ENCODE results near the gene MFAP4. TPM values are rescaled to one million over a fixed set of nuclear protein-coding genes. Genes with fewer than 3 reads are reported as not detected.

The MFAP4 gene
- total RNA-seq, 5 donors from 2014 or later (not counting 1 experiment from before 2014, with no cell fraction given), result 0.18 to 0.63 (median 0.46) TPM; not detected in 2

DNA sequence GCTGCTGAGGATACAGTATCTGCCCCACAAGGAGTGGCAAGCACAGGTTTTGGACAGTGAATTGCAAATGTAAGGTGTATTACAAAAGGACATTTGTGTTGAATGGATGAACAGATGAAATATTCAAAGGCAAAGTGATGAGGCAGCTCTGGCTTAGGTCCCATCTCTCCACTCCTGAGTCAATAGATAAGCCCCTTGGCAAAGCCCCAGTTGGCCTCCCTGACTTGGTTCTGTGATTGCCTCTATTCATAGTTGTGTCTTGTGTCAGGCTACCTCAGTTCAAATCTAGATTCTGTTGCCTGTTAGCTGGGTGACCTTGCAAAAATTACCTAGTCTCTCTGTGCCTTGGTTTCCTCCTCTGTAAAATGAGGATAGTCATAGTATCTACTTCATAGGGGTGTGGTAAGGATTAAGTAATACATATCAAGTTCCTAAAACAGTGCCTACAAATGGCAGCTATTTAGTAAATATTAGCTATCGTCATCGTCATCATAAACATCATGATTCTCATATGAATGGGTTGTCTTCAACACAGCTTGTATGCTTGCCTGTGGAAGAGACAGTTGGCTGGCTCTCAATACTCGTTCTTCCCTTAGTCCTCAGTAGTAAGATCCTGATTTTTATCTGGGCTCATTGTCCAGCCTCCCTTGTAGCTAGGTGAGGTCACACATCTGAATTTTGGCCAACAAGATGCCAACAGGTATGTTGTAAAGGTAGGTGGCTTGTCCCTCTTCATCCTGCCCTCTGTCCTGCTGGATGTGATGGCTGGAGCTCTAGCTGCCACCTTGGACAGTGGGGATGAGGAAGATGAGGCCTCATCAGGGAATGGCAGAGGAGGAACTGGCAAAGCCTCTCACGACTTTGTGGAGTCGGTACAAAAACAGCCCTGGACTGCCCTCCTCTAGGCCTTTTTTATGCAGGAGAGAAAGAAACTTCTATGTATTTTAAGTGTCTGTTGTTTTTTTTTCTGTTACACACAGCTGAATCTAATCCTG, 2.1 kb upstream of the MFAP4 start:
- Histone ChIP-seq H3K4me3 (ENCODE audit: control insufficient read depth in 1 of 2, extremely low read depth in 1 of 2, low read length in 1 of 2) (no peak overlapping the region), H3K36me3 (ENCODE audit: control insufficient read depth in 2 of 2, extremely low read depth in 1 of 2, insufficient read depth in 1 of 2, low read length in 1 of 2) (peaks cover 0 to 3% of the 10 kb centered on the region in 2 donors), H3K9me3 (no peaks in the 10 kb centered on the region), H3K4me1 (ENCODE audit: control insufficient read depth in 1 of 2, extremely low read depth in 1 of 2, insufficient read depth in 2 of 2, low read length in 2 of 2) (peaks cover 0 to 2% of the 10 kb centered on the region in 2 experiments), H3K27ac (ENCODE audit: low read length) (no peak overlapping the region), H3K27me3 (replicated peaks in 1 of 2; ENCODE audit: control insufficient read depth in 2 of 2, extremely low read depth in 1 of 2, insufficient read depth in 2 of 2, low read length in 1 of 2) (peaks cover 0 to 13% of the 10 kb centered on the region in 2 experiments)
- peaks cover 6% of the 10 kb centered on the region for H3K36me3 Mint-ChIP-seq
- ChIA-PET POLR2A (no interaction called here), CTCF (no interaction called here)
- H3K4me3 Mint-ChIP-seq, result no peak overlapping the region
- H3K27ac Mint-ChIP-seq, result no peak overlapping the region
- no peak for DNase-seq
- H3K4me1 Mint-ChIP-seq, result peaks cover 2 to 13% (median 7%) of the 10 kb centered on the region in 3 donors
- 75% methylated on average over 2 of the region's 5 CpGs for WGBS (ENCODE audit: insufficient coverage)
- H3K27me3 Mint-ChIP-seq, result peaks cover 0 to 4% of the 10 kb centered on the region in 2 donors
- no peak for ATAC-seq (replicated peaks in 1 of 4)
- H3K9me3 Mint-ChIP-seq, result no peaks in the 10 kb centered on the region

DNA sequence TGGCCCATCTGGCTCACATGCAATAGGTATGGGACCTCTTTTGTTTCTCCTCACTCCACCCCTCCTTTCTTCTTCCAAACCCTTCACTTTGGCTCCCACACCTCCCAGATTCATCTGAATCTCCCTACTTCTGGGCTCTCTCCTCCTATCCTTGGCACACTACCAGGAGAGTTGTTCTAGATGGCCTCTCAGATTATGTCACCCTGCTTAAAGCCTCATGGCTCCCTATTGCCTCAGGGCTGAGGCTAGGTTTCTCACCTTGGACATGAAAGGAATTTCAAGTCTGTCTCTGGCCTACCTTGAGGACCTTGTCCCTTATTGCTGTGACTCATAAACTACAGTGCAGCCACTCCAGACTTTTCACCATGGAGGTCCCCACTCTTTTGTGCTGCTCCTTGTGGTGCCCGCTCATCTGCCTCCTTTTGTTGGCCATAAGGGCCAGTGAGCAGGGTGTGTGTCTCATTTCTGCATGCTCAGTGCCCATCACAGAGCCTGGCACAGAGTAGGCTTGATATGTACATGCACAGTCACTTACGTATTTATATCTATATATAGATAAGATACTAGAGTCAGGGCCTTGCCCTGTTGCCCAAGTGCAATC, 1.0 kb upstream of the MFAP4 start:
- WGBS (ENCODE audit: insufficient coverage), result no CpG with 5 or more reads among the region's 2 CpGs
- H3K27ac Mint-ChIP-seq, result no peak overlapping the region
- DNase-seq, result no peak
- peaks cover 14% of the 10 kb centered on the region for H3K36me3 Mint-ChIP-seq
- H3K4me1 Mint-ChIP-seq, result peaks cover 2 to 14% (median 7%) of the 10 kb centered on the region in 3 donors
- Histone ChIP-seq H3K27ac (ENCODE audit: low read length) (no peak overlapping the region), H3K4me1 (ENCODE audit: control insufficient read depth in 1 of 2, extremely low read depth in 1 of 2, insufficient read depth in 2 of 2, low read length in 2 of 2) (peaks cover 0 to 2% of the 10 kb centered on the region in 2 experiments), H3K36me3 (ENCODE audit: control insufficient read depth in 2 of 2, extremely low read depth in 1 of 2, insufficient read depth in 1 of 2, low read length in 1 of 2) (peaks cover 0 to 13% of the 10 kb centered on the region in 2 donors), H3K9me3 (no peaks in the 10 kb centered on the region), H3K4me3 (ENCODE audit: control insufficient read depth in 1 of 2, extremely low read depth in 1 of 2, low read length in 1 of 2) (no peak overlapping the region), H3K27me3 (replicated peaks in 1 of 2; ENCODE audit: control insufficient read depth in 2 of 2, extremely low read depth in 1 of 2, insufficient read depth in 2 of 2, low read length in 1 of 2) (peaks cover 0 to 13% of the 10 kb centered on the region in 2 experiments)
- POLR2A ChIA-PET, result no interaction called here
- CTCF ChIA-PET, result no interaction called here
- H3K4me3 Mint-ChIP-seq, result no peak overlapping the region
- H3K27me3 Mint-ChIP-seq, result peaks cover 0 to 4% of the 10 kb centered on the region in 2 donors
- H3K9me3 Mint-ChIP-seq, result no peaks in the 10 kb centered on the region
- no peak for ATAC-seq (replicated peaks in 1 of 4)

DNA sequence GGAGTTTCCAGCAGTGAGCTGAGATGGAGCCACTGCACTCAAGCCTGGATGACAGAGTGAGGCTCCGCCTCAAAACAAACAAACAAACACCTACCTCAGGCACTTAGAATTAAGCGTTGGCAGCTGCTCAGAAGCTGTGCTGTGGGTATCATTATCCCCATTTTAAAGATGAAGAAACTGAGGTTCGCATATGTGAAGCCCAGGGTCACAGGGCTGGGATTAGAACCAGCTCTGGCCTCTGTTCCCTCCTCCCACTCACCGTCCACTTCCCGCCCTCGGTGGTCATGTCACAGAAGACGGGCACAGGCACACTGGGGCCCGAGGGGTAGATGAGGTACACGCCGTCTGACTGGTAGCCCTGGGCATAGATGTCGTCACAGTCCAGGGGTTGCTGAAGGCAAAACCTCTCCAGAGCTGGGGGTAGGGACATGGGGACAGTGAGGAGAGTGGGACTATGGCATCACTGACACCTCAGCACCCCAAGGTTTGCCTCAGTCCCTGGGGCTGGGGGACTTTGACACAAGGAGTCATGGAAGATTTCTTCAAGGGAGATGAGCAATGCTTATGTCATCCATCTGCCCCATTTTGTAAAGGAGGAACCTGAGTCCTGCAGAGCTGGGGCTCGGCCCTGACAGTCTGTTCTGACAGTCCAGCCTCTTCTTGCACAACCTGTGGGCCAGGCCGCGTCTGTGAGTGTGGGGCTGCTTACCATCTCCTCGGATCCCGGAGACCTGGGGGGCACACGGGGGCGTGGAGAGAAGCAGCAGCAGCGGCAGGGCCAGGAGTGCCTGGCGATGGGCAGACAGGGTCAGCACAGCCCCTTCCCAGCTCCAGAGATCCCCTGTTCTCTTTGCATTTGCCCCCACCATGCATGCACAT, 700 bp downstream of the MFAP4 start:
- Histone ChIP-seq H3K36me3 (ENCODE audit: control insufficient read depth in 2 of 2, extremely low read depth in 1 of 2, insufficient read depth in 1 of 2, low read length in 1 of 2) (peaks cover 0 to 17% of the 10 kb centered on the region in 2 donors), H3K4me3 (ENCODE audit: control insufficient read depth in 1 of 2, extremely low read depth in 1 of 2, low read length in 1 of 2) (no peak overlapping the region), H3K27ac (ENCODE audit: low read length) (no peak overlapping the region), H3K4me1 (ENCODE audit: control insufficient read depth in 1 of 2, extremely low read depth in 1 of 2, insufficient read depth in 2 of 2, low read length in 2 of 2) (peaks cover 0 to 2% of the 10 kb centered on the region in 2 experiments), H3K9me3 (no peaks in the 10 kb centered on the region), H3K27me3 (replicated peaks in 1 of 2; ENCODE audit: control insufficient read depth in 2 of 2, extremely low read depth in 1 of 2, insufficient read depth in 2 of 2, low read length in 1 of 2) (peaks cover 0 to 13% of the 10 kb centered on the region in 2 experiments)
- 67% methylated on average over 18 of the region's 20 CpGs for WGBS (ENCODE audit: insufficient coverage)
- H3K4me3 Mint-ChIP-seq, result no peak overlapping the region
- ChIA-PET CTCF (interaction anchor here in 1 of 2 donors (0.6 kb wide), 1 partner anchor 46 kb away, joined by 3 read pairs; no protein-coding TSS in a partner anchor), POLR2A (interaction anchor here in 1 of 2 donors (0.5 kb wide), 1 partner anchor 224 kb away, joined by 3 read pairs; no protein-coding TSS in a partner anchor)
- DNase-seq (peak in 1 of 35 experiments; percentile 38), ATAC-seq (replicated peaks in 1 of 4) (no peak)
- H3K9me3 Mint-ChIP-seq, result no peaks in the 10 kb centered on the region
- H3K27ac Mint-ChIP-seq, result no peak overlapping the region
- peaks cover 2 to 14% (median 7%) of the 10 kb centered on the region in 3 donors for H3K4me1 Mint-ChIP-seq
- H3K36me3 Mint-ChIP-seq, result peaks cover 20% of the 10 kb centered on the region
- H3K27me3 Mint-ChIP-seq, result peaks cover 0 to 4% of the 10 kb centered on the region in 2 donors

GRCh38 chr17:19385521-19385983, 1.4 kb downstream of the MFAP4 start:
- H3K4me3 Mint-ChIP-seq, result no peak overlapping the region
- Histone ChIP-seq H3K27me3 (replicated peaks in 1 of 2; ENCODE audit: control insufficient read depth in 2 of 2, extremely low read depth in 1 of 2, insufficient read depth in 2 of 2, low read length in 1 of 2) (peaks cover 0 to 8% of the 10 kb centered on the region in 2 experiments), H3K9me3 (no peaks in the 10 kb centered on the region), H3K36me3 (ENCODE audit: control insufficient read depth in 2 of 2, extremely low read depth in 1 of 2, insufficient read depth in 1 of 2, low read length in 1 of 2) (peaks cover 0 to 21% of the 10 kb centered on the region in 2 donors), H3K4me1 (ENCODE audit: control insufficient read depth in 1 of 2, extremely low read depth in 1 of 2, insufficient read depth in 2 of 2, low read length in 2 of 2) (peaks cover 0 to 2% of the 10 kb centered on the region in 2 experiments), H3K4me3 (ENCODE audit: control insufficient read depth in 1 of 2, extremely low read depth in 1 of 2, low read length in 1 of 2) (no peak overlapping the region), H3K27ac (ENCODE audit: low read length) (no peak overlapping the region)
- POLR2A ChIA-PET, result no interaction called here
- CTCF ChIA-PET, result no interaction called here
- peaks cover 27% of the 10 kb centered on the region for H3K36me3 Mint-ChIP-seq
- H3K27me3 Mint-ChIP-seq, result peaks cover 0 to 4% of the 10 kb centered on the region in 2 donors
- H3K27ac Mint-ChIP-seq, result no peak overlapping the region
- H3K4me1 Mint-ChIP-seq, result peaks cover 2 to 14% (median 9%) of the 10 kb centered on the region in 3 donors
- WGBS (ENCODE audit: insufficient coverage), result 80% methylated on average over 1 of the region's 9 CpGs
- DNase-seq, result no peak
- ATAC-seq (replicated peaks in 1 of 4), result no peak
- no peaks in the 10 kb centered on the region for H3K9me3 Mint-ChIP-seq

- Mint-ChIP-seq H3K4me3 (no peak overlapping the region), H3K27me3 (peaks cover 0 to 4% of the 10 kb centered on the region in 2 donors), H3K36me3 (peaks cover 33% of the 10 kb centered on the region), H3K27ac (no peak overlapping the region), H3K9me3 (no peaks in the 10 kb centered on the region), H3K4me1 (peaks cover 2 to 14% (median 9%) of the 10 kb centered on the region in 3 donors)
- H3K27me3 ChIP-seq (replicated peaks in 1 of 2; ENCODE audit: control insufficient read depth in 2 of 2, extremely low read depth in 1 of 2, insufficient read depth in 2 of 2, low read length in 1 of 2), result peaks cover 0 to 8% of the 10 kb centered on the region in 2 experiments
- DNase-seq, result no peak
- WGBS (ENCODE audit: insufficient coverage), result 74% methylated on average over 14 of the region's 16 CpGs
- H3K4me1 ChIP-seq (ENCODE audit: control insufficient read depth in 1 of 2, extremely low read depth in 1 of 2, insufficient read depth in 2 of 2, low read length in 2 of 2), result peaks cover 0 to 2% of the 10 kb centered on the region in 2 experiments
- POLR2A ChIA-PET, result interaction anchor here in 1 of 2 donors (0.6 kb wide), 1 partner anchor 152 kb away, joined by 4 read pairs; no protein-coding TSS in a partner anchor
- H3K36me3 ChIP-seq (ENCODE audit: control insufficient read depth in 2 of 2, extremely low read depth in 1 of 2, insufficient read depth in 1 of 2, low read length in 1 of 2), result peaks cover 0 to 26% of the 10 kb centered on the region in 2 donors
- H3K9me3 ChIP-seq, result no peaks in the 10 kb centered on the region
- H3K27ac ChIP-seq (ENCODE audit: low read length), result no peak overlapping the region
- CTCF ChIA-PET, result no interaction called here
- no peak for ATAC-seq (replicated peaks in 1 of 4)
- no peak overlapping the region for H3K4me3 ChIP-seq (ENCODE audit: control insufficient read depth in 1 of 2, extremely low read depth in 1 of 2, low read length in 1 of 2)
Measured at GRCh38 chr17:19384723-19385391, 2.1 kb downstream of the MFAP4 start.
